ENCODE data around the gene PRRT4. TPM values are rescaled to one million over a fixed set of nuclear protein-coding genes. Genes with fewer than 3 reads are reported as not detected.

PRRT4 gene
- total RNA-seq, 1 experiment from 2014 or later, result not detected

- no peak for DNase-seq
- no peaks in the 10 kb centered on the region for H3K27me3 Mint-ChIP-seq (ENCODE audit: unreplicated experiment)
- intact Hi-C loops (cut with micrococcal nuclease; ENCODE audit: unreplicated experiment), result loop anchor here (5.0 kb wide), 1 partner anchor 102 kb away; no protein-coding TSS in a partner anchor
- no peak overlapping the region for H3K27ac Mint-ChIP-seq (ENCODE audit: unreplicated experiment)
- CTCF ChIA-PET, result no interaction called here
- no TSS peak for BruUV-seq (replicated peaks)
- TF ChIP-seq, protein P1, sequence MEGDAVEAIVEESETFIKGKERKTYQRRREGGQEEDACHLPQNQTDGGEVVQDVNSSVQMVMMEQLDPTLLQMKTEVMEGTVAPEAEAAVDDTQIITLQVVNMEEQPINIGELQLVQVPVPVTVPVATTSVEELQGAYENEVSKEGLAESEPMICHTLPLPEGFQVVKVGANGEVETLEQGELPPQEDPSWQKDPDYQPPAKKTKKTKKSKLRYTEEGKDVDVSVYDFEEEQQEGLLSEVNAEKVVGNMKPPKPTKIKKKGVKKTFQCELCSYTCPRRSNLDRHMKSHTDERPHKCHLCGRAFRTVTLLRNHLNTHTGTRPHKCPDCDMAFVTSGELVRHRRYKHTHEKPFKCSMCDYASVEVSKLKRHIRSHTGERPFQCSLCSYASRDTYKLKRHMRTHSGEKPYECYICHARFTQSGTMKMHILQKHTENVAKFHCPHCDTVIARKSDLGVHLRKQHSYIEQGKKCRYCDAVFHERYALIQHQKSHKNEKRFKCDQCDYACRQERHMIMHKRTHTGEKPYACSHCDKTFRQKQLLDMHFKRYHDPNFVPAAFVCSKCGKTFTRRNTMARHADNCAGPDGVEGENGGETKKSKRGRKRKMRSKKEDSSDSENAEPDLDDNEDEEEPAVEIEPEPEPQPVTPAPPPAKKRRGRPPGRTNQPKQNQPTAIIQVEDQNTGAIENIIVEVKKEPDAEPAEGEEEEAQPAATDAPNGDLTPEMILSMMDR (IDR thresholded peaks at IDR 0.05; ENCODE audit: unreplicated experiment), result no peak
- no peak overlapping the region for H3K4me3 Mint-ChIP-seq (ENCODE audit: low read depth, unreplicated experiment)
- no peaks in the 10 kb centered on the region for H3K4me1 Mint-ChIP-seq (ENCODE audit: low read depth, unreplicated experiment)
- H3K9me3 Mint-ChIP-seq (ENCODE audit: low read depth, unreplicated experiment), result no peaks in the 10 kb centered on the region
- H3K36me3 Mint-ChIP-seq (ENCODE audit: insufficient read depth, unreplicated experiment), result peaks cover 32% of the 10 kb centered on the region
Measured at GRCh38 chr7:128324368-128324680, 37.2 kb downstream of the PRRT4 start.

DNA sequence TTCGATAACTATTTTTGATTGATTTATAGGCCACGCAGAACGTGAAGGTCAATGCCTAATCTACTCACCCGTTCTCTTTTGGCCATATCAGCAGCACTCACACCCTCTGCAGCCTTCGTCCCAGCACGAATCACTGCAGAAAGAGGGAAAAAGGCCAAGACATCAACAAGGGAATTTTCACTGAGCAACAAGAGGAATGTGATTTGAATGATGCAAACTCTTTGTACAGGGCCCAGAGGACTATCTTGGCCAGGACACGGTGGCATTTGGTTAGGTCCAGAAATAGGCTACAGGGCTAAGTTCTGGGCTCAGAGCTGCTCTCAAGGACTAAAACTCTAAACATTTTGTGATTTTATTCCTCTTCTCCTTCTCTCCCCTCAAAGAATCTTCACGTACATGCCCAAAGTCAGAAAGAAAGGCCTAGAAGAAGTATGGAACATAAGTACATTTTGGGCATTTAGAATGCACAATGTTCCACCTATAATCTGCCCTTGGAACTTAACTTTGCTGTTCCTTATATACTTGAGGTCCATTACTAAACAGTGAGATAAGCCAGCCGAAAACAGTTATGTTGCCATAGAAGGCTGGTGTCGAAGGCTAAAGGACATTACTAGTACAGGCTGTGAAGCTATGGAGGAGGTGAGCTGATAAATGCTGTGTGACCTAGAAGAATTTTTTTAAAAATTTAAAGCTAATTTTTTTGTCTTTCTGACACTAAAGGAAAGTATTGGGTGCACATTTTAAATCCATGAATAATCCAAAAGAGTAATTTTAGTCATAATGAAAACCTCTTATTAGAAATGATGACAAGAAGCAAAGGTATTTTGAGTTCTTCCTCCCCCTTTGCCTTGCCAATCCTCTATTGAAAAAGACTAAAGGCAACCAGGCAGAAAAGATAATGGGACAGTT lies 37.8 kb downstream of the PRRT4 start:
- no peaks in the 10 kb centered on the region for H3K9me3 Mint-ChIP-seq (ENCODE audit: low read depth, unreplicated experiment)
- no peaks in the 10 kb centered on the region for H3K27me3 Mint-ChIP-seq (ENCODE audit: unreplicated experiment)
- TF ChIP-seq, protein P1 (IDR thresholded peaks at IDR 0.05; ENCODE audit: unreplicated experiment), result no peak
- no peaks in the 10 kb centered on the region for H3K4me1 Mint-ChIP-seq (ENCODE audit: low read depth, unreplicated experiment)
- H3K4me3 Mint-ChIP-seq (ENCODE audit: low read depth, unreplicated experiment), result no peak overlapping the region
- intact Hi-C loops (cut with micrococcal nuclease; ENCODE audit: unreplicated experiment), result loop anchor here (5.0 kb wide), 1 partner anchor 101 kb away; no protein-coding TSS in a partner anchor
- CTCF ChIA-PET, result no interaction called here
- BruUV-seq (replicated peaks), result no TSS peak
- no peak overlapping the region for H3K27ac Mint-ChIP-seq (ENCODE audit: unreplicated experiment)
- no peak for DNase-seq
- peaks cover 32% of the 10 kb centered on the region for H3K36me3 Mint-ChIP-seq (ENCODE audit: insufficient read depth, unreplicated experiment)

GRCh38 chr7:128323040-128323439 lies 38.5 kb downstream of the PRRT4 start:
- BruUV-seq (replicated peaks), result no TSS peak
- intact Hi-C loops (cut with micrococcal nuclease; ENCODE audit: unreplicated experiment), result loop anchor here (5.0 kb wide), 1 partner anchor 101 kb away; no protein-coding TSS in a partner anchor
- Mint-ChIP-seq H3K4me3 (ENCODE audit: low read depth, unreplicated experiment) (no peak overlapping the region), H3K27ac (ENCODE audit: unreplicated experiment) (no peak overlapping the region), H3K4me1 (ENCODE audit: low read depth, unreplicated experiment) (no peaks in the 10 kb centered on the region), H3K9me3 (ENCODE audit: low read depth, unreplicated experiment) (no peaks in the 10 kb centered on the region), H3K27me3 (ENCODE audit: unreplicated experiment) (no peaks in the 10 kb centered on the region), H3K36me3 (ENCODE audit: insufficient read depth, unreplicated experiment) (peaks cover 32% of the 10 kb centered on the region)
- TF ChIP-seq, protein P1 (IDR thresholded peaks at IDR 0.05; ENCODE audit: unreplicated experiment), result no peak
- CTCF ChIA-PET, result no interaction called here
- no peak for DNase-seq

DNA sequence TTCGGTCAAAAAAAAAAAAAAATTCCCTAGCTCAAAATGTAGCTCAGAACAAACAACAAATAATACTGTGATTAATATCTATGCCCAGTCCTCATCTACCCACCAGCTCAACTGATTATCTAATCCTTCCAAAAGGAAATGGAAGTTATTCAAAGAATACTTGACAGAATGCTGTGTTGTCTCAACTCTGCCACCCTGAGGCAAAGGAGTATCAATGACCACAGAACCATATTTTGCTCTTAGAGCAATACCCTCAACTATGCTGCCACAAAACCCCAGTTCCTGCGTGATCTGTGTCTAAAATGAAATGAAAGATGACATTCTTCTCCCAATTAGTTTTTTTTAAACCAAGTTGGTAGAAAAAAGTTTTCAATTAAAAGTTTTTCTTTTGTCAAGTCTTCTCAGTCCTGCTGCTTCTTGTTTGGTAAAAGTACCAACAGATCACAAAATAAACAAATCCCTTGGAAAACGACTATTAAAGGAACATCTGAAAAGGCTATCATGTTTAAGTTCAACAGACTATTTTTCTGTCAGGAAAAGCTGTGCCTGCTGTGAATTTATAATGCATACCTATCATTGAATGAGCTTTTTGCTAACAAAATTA lies 39.3 kb downstream of the PRRT4 start:
- CTCF ChIA-PET, result interaction anchor here (0.7 kb wide), 1 partner anchor 781 kb away, joined by 4 read pairs; no protein-coding TSS in a partner anchor
- Mint-ChIP-seq H3K9me3 (ENCODE audit: low read depth, unreplicated experiment) (no peaks in the 10 kb centered on the region), H3K4me3 (ENCODE audit: low read depth, unreplicated experiment) (no peak overlapping the region), H3K27me3 (ENCODE audit: unreplicated experiment) (no peaks in the 10 kb centered on the region), H3K27ac (ENCODE audit: unreplicated experiment) (no peak overlapping the region), H3K4me1 (ENCODE audit: low read depth, unreplicated experiment) (no peaks in the 10 kb centered on the region), H3K36me3 (ENCODE audit: insufficient read depth, unreplicated experiment) (peaks cover 32% of the 10 kb centered on the region)
- intact Hi-C loops (cut with micrococcal nuclease; ENCODE audit: unreplicated experiment), result loop anchor here (5.0 kb wide), 1 partner anchor 100 kb away; no protein-coding TSS in a partner anchor
- no TSS peak for BruUV-seq (replicated peaks)
- DNase-seq, result peak; percentile 18
- TF ChIP-seq, protein P1 (IDR thresholded peaks at IDR 0.05; ENCODE audit: unreplicated experiment), result no peak

Measured in Calu3 (cell line).